CD4-positive, alpha-beta T cell treated with Interleukin-1 beta for 1 hour (primary cell): ENCODE data around the gene WNT11.
A peak's percentile ranks its signal among the peaks of the same experiment; 100 is the strongest.

Experiments
- DNase-seq, 2 donors: peaks; one replicate each; pipeline ENCODE4 v3.0.0-alpha.2; 2020 to 2022

The WNT11 gene

GRCh38 chr11:76237000-76237649 lies 30.8 kb upstream of the WNT11 start:
- no peak for DNase-seq

- DNase-seq: peak in 1 of 2 donors; percentile 40
These were observed 30.0 kb upstream of the WNT11 start for GRCh38 chr11:76236092-76236999.

DNA sequence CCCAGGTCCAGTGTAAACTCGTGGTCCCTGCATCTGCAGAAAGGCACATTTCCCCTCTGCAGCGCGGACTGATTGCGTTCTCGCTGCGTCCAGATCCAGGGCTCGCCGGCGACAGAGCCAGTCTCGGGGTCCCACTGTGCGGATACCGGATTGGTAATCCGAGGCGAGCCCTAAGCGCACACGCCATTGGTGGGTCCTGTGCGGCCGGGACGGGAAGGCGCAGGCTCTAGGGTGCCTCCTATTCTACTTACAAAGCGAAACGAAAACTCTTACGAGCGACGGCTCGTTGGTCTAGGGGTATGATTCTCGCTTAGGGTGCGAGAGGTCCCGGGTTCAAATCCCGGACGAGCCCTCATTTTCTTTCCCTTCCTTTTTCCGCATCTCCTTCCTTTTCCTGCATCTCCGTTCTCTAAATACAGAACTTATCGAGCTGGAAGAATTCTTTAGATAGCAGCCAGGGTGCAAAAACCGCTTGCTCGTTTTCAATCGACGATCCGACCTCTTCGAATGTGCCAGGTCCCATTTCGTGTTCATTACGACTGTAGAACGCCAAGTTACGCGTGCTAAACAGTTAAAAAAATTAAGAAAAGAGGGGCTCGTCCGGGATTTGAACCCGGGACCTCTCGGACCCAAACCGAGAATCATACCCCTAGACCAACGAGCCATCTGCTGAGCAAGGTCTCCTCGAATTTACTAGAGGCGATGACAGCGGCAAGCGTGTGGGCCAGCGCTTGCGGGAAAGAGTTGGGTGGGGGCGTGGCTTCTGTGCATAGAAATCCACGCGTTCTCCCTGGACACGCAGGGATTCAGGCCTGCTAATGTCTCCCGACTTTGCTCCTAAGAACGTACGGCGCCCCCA lies 29.2 kb upstream of the WNT11 start:
- DNase-seq: peak; percentile 92 to 94

GRCh38 chr11:76234416-76235232 lies 28.3 kb upstream of the WNT11 start:
- peak; percentile 33 to 39 for DNase-seq

DNA sequence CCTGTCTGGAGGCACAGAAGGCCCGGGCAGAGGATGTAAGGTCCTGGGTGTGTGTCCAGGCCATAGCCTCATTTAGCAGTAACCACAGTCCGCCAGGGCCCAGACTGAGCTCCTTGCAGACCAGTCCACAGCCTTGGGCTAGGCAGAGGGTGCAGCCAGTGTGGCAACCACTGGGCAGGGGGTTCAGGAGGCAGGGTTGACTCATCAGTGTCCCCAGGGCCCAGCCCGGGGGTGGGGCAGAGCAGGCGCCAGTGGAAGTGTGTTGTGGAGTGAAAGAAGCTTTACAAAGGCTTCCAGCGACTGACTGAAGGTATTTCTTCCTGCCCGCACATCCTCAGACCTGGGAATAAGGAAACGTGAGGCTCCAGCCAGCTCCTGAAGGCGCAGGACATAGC lies 27.7 kb upstream of the WNT11 start:
- peak in 1 of 2 donors; percentile 53 for DNase-seq

GRCh38 chr11:76233196-76233921 lies 27.1 kb upstream of the WNT11 start:
- no peak for DNase-seq

- peak; percentile 39 to 58 for DNase-seq
These were observed 25.8 kb upstream of the WNT11 start for GRCh38 chr11:76232026-76232665.

DNA sequence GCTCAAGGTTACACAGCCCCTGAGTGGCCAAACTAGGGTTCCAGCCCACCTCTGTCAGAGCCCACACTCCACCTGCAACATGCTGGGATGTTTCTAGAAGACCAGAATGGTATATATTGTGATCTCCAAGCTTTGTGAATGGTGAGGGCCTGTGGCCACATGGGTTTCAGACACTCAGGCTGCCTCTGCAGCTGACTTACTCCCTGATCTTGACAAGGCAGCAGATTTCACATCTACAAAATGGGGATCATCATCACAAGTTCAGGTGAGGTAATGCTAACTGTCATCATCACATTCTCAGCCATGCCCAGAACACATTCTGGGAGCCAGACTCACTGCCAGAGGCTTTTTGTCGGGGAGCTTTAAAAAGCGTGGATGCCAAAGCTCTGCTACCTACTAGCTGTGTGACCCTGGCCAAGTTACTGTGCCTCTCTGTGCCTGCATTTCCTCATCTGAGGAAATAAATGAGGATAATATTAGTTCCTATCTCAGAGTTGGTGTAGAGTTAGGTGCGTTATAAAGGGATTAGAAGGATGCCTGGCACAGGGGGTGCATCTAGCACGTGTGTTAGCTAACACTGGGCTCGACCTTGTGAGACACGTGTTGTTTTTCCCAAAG lies 24.9 kb upstream of the WNT11 start:
- no peak for DNase-seq

DNA sequence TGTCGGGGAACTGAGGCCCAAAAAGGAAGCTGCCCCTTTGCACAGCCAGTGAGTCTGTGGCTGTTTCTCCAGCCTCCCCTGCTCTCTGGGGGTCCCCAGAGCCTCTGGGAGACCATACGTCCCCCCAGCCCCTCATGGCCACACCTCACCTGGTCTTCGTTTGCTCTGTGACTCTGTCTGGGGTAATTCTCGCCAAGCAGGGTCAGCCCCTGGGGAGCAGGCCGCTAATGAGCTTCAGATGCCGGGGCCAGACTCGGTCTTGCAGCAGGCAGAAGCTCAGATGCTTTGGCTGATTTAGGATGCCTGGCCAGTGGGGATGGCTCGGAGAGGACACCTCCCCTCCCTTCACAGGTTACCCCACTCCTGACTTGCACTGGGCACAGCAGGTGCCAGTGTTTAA lies 24.1 kb upstream of the WNT11 start:
- no peak for DNase-seq

DNA sequence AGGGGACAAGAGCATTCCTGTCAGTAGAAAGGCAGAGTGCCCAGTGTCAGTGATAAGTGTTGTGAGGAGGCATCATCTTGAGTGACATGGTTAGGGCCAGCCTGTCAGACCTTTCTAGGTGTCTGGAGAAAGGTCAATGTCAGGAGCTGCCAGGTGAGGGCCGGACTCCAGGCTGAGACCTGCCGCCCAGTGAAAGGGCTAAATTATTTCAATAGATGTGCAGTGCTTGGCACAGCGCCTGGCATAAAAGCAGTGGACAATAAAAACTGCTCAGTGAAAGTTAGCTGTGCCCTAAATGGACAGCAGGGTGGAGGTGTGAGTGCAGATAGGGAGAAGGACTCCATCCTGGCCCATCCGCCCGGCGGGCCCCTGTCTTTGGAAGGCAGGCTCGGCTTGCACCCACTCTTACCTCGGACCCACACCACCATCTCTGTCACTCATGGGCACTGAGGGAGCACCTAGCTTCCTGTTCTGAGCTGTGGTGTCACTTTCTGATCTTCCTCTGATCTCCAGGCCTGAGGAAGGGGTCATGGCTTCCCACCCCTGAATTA lies 23.5 kb upstream of the WNT11 start:
- DNase-seq: no peak

GRCh38 chr11:76228875-76229149 lies 22.5 kb upstream of the WNT11 start:
- DNase-seq: no peak

GRCh38 chr11:76228071-76228874 lies 22.0 kb upstream of the WNT11 start:
- DNase-seq: no peak

- no peak for DNase-seq
These were observed 20.3 kb upstream of the WNT11 start for GRCh38 chr11:76226626-76227025.

- DNase-seq: no peak
These were observed 18.9 kb upstream of the WNT11 start for GRCh38 chr11:76225122-76225611.

- DNase-seq: no peak
These were observed 18.3 kb upstream of the WNT11 start for GRCh38 chr11:76224461-76225121.

- DNase-seq: no peak
These were observed 15.1 kb upstream of the WNT11 start for GRCh38 chr11:76221365-76221764.

GRCh38 chr11:76219243-76219642 lies 12.9 kb upstream of the WNT11 start:
- DNase-seq: no peak

DNA sequence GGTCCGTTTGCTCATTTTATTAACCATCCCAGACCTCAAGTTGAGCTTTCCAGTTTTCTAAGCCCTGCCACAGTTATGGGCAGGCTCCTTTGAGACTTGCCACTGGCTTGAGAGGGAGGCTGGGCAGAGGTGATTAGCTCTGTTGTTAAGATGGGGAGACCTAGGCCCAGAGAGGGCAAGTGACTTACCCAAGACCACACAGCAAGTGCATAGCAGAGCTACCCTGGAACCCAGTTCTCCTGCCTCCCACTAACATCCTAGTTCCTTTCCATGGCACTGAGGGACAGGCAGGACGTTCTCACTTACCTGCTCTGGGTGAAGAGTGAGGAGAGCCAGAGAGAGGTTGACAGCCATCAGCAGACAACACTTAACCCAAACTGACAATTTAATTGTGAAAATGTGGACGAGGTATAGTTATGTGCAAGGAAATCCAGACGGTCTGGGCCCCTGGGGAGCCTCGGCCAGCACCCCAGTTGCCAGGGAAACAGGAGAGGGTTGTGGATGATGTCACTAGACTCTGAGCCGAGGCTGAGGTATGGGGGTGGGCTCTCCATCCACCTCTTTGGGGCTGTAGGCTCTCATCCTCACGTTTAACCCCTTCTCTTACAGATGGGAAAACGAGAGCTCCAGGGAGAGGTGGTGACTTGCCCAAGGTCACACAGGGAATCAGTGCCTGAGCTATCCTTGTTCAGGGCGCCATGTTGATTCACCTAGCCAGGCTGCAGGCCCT lies 12.3 kb upstream of the WNT11 start:
- DNase-seq: no peak
